GM19043 (cell line): ENCODE data around the gene CRELD2.
"Not testable (repeated sequence)": the region's sequence is repeated elsewhere in the genome, so short reads cannot be mapped to it uniquely, and the experiment has no call there.

Experiments used
- ATAC-seq: cut with Tn5 transposase; IDR thresholded peaks from one replicate; pipeline ENCODE4 v1.9.1; 2021; ENCODE audit warnings: low read depth; ENCODE audit not compliant: unreplicated experiment

CRELD2 gene

GRCh38 chr22:49942565-49943404 lies 24.4 kb downstream of the CRELD2 start:
- ATAC-seq, result no peak

GRCh38 chr22:49943405-49943765 lies 25.0 kb downstream of the CRELD2 start:
- ATAC-seq, result no peak

GRCh38 chr22:49943771-49944398 lies 25.5 kb downstream of the CRELD2 start:
- no peak for ATAC-seq

GRCh38 chr22:49944399-49944891 lies 26.0 kb downstream of the CRELD2 start:
- ATAC-seq, result no peak

GRCh38 chr22:49945042-49945794 lies 26.8 kb downstream of the CRELD2 start:
- not testable (repeated sequence) for ATAC-seq

GRCh38 chr22:49946612-49947295 lies 28.3 kb downstream of the CRELD2 start:
- ATAC-seq, result no peak

DNA sequence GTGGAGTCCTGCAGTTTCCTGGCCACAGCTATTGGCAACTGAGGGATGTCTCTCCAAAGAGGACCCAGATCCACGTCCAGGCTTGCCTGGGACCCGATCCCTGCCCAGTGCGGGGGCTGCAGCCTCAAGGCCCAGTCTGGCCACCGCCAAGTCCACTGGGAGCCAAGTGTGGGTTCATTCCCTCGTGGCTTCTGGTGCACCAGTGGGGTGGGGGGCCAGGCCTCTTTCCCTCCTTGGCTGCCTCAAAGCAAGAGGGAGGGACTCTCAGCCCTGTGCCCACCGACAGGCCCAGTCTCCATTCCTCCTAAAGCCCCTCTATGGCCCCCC lies 28.8 kb downstream of the CRELD2 start:
- ATAC-seq, result no peak

DNA sequence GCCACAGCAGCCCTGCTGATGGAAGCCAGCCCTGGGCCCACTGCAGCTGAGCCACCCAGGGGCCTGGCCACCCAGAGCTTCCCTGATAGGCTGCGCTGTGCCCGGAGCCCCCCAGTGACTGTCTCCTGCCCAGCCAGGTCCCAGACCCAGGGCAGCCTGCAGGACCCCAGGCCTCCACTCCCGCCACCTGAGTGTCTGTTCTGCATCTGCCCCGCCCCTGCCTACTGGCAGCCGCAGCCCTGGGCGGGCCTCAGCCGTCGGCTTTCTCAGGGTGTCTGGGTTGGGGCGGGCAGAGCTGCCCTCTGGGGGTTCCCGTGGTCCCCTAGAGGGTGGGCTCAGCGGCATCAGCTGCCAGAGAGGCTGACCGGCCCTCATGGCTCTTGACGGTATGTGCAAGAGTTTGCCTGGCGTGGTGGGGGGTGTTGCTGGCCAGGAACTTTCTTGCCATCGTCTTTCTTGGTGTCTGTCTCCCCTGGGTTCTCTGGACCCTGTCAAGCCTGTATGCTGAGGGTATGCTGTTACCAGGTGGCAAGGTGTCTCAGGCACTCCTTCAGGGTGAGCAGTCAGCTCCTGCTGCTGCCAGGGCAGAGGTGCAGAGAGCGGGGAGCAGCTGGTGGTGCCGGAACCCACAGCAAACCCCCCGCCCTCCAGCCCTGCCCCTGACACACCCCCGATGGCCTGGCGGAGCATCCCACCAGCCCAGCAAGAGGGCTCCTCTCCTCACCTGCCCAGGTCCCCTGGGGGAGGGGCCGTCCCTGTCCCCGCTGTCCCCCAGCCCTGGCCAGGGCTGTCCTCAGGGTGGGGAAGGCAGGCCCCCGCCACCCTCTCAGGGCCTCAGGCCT lies 29.9 kb downstream of the CRELD2 start:
- no peak for ATAC-seq

DNA sequence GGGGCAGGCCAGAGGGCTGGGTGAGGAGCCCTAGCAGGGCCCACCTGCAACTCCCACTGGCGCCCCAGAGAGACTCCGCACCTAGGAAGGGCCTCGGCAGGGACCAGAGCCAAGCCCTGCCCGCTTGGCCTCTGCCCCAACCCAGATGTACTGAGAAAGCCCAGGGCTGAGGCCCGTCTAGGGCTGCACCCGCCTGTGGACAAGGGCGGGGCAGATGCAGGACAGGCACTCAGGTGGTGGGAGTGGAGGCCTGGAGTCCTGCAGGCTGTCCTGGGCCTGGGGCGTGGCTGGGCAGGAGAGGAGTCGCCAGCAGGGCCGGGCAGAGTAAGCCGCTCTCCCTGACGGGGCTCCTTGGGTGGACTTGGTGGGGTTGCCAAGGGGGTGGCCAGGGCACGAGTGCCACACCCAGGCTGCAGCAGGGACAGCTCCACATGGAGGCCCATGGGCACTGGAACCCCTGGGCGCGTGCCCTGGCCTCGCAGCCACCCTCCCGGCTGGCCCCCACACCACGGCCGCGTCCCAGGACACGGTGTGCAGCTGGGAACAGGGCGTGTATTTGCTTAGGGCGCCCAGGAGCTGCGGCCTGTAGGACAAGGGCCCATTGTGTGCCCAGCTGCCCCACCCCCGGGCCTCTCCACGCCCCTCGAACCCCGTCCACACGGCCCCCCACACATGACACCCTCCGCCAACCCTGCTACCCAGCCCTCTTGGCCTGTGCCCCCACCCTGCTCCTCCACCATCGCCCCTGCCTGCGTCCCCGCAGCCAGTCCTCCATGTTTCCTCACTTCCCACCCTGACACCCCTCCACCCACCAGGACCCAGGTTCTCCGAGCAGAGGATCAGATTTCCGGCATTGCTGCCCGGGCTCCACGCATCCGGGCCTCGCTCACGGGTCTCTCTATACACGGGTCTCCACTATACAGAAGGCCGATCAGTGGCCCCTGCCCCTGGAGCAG lies 30.8 kb downstream of the CRELD2 start:
- ATAC-seq, result no peak

DNA sequence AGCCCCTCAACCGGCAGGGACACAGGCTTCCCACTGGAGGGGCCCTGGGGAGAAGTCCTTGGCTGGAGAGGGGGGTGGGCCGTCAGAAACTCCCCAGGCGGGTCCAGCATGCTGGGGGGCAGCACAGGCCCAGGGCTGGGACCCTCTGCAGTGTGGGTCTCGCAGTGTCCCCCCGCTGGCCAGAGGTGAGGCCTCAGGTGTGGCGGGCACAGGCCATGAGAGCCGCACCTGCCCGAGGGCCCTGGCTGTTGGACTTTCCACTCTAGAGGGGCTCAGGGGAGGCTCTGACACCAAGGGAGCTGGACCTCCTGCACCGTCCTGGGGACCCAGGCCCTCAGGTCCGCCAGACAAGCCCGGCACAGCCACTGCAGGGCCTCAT lies 31.5 kb downstream of the CRELD2 start:
- no peak for ATAC-seq

DNA sequence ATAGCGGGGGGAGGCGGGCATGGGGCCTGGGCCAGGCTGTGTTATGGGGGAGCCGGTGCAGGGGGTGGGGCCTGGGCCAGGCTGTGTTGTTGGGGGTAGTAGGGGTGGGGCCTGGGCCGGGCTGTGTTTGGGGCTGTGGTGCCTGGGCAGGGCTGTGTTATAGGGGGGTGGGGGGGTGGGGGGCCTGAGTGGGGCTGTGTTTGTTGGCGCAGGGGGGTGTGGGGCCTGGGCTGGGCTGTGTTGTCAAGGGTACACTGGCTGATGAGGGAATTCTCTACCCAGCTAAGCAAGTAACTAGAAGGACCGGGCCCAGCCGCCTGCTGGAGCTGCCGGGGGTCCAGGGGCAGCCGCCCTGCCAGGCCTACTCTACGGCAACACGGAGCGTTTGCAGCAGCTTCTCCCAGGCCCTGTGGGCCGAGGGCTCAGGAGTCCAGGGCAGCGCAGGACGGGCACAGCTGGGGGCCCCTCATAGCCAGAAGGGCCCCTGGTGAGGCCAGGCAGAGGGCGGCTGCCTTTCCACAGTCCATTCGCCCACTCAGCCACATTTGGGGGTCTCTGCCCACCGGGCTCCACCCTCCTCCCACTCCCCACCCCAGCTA lies 32.1 kb downstream of the CRELD2 start:
- ATAC-seq, result no peak

- ATAC-seq, result no peak
Measured at GRCh38 chr22:49951000-49951677, 32.7 kb downstream of the CRELD2 start.

- ATAC-seq, result no peak
Measured at GRCh38 chr22:49951678-49951985, 33.2 kb downstream of the CRELD2 start.

DNA sequence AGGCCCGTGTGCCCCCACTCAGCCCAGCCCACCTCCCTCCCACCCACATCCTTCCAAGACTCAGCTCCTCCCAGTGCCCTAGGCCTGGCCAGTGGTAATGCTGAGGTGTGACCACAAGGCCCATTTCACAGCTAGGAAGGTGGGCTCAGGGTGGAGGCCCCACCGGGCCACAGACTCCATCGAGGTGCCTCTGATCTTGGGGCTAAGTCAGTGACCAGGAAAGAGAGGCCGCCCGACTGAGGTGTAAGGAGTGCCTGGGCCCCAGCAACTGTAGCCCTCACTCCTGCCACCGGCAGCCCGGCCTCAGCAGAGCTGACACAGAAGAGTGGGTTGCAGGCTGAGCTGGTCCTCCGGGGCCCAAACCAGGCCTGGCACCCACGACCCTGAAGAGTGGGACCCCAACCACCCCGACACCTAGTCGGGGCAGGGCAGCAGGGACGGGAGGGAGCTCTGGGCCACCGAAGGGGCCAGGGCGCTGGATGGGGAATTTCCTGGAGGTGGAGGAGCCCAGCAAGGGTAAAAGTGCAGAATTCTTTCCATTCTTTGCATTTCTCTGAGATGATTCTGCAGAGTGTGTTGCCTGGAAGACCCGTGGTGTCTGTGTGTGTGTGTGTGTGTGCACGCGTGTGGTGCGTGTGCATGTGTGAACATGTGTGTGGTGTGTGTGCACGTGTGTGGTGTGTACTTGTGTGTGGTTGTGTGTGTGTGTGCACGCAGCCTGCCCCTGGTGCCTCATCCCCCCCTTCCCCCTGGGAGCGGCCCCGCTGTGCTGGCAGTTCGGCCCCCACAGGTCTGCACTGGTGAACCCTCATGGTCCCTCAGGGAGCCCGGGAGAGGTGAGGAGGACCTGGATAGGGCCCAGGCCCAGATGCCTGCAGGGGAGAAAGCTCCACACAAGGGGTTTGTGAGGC lies 33.8 kb downstream of the CRELD2 start:
- ATAC-seq, result no peak

GRCh38 chr22:49953027-49953679 lies 34.7 kb downstream of the CRELD2 start:
- ATAC-seq, result no peak

- no peak for ATAC-seq
Measured at GRCh38 chr22:49953680-49954344, 35.4 kb downstream of the CRELD2 start.
